ENCODE data around the gene MCUR1.

DNA sequence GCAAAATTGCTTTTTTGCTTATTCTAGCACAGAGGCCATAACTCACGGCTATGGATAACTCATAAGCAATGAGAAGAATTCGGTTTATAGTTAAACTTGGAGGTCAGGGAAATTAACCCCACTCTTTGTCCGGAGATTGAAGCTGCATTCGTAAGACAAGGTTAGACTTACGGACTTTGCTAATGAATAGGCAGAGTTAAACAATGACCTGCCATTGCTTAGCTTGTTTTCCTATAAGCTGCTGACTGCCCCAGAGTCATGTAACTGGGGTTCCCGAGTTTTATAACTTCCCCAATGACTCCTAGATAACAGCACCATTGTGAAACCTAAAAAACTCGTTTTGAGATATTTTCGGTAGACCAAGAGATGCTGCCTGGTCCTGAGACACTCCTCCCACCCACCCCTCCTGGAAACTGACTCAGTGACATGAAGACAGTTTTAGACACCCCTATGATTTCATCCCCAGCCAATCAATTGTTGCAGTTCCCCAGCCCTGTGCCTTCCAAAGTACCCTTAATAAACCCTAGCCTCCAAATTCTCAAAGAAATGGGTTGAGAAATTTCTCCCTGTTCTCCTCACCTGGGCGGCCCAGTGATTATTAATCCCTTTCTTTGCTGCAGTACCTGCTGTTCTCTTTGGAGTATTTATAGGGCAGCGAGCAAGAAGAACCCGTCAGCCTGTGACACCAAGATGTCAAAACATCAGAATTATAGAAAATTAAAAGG, 33.1 kb upstream of the MCUR1 start:
- TF ChIP-seq CTCF (IDR thresholded peaks at IDR 0.05) (no peak), EP300 (IDR thresholded peaks at IDR 0.05) (no peak), POLR2A (IDR thresholded peaks at IDR 0.05) (no peak), POLR2AphosphoS5 (IDR thresholded peaks at IDR 0.05) (no peak)
